Endodermal cell (in vitro differentiated cells): ENCODE measurements around the gene KHDC1. TPM values are rescaled to one million over a fixed set of nuclear protein-coding genes. Genes with fewer than 3 reads are reported as not detected.
"Not testable (repeated sequence)": the region's sequence is repeated elsewhere in the genome, so short reads cannot be mapped to it uniquely, and the experiment has no call there.

Source experiments
- DNase-seq: peaks from one replicate; pipeline ENCODE4 v3.0.0-alpha.2; 2017
- H3K27ac ChIP-seq: 2 replicates; pipeline ENCODE4 v1.5.1; 2013; ENCODE audit warnings: mild to moderate bottlenecking, low read depth, low read length, moderate library complexity
- H3K27me3 ChIP-seq: 2 replicates; pipeline ENCODE4 v1.6.1; 2013; ENCODE audit warnings: mild to moderate bottlenecking, low read length, moderate library complexity; ENCODE audit not compliant: insufficient read depth, control insufficient read depth, poor library complexity, severe bottlenecking
- H3K36me3 ChIP-seq: 2 replicates; pipeline ENCODE4 v1.7.0; 2013; ENCODE audit warnings: mild to moderate bottlenecking, low read length, moderate library complexity; ENCODE audit not compliant: control insufficient read depth, insufficient read depth
- H3K4me1 ChIP-seq: one replicate; pipeline ENCODE4 v1.7.0; 2013; ENCODE audit warnings: low read length; ENCODE audit not compliant: control insufficient read depth, insufficient read depth
- H3K4me3 ChIP-seq: 2 replicates; pipeline ENCODE4 v1.5.1; 2013; ENCODE audit warnings: mild to moderate bottlenecking, low read length, moderate library complexity
- H3K9ac ChIP-seq: 2 replicates; pipeline ENCODE4 v1.6.1; 2013; ENCODE audit warnings: mild to moderate bottlenecking, low read length, moderate library complexity; ENCODE audit not compliant: poor library complexity, severe bottlenecking; ENCODE audit errors: extremely low read depth
- H3K9me3 ChIP-seq: 2 replicates; pipeline ENCODE4 v1.6.1; 2013; ENCODE audit warnings: mild to moderate bottlenecking, low read length, moderate library complexity; ENCODE audit not compliant: control insufficient read depth
- H3K27ac Mint-ChIP-seq: 2 replicates; pipeline ENCODE4 v1.8.0; 2020; ENCODE audit warnings: mixed read lengths
- H3K27me3 Mint-ChIP-seq: 2 replicates; pipeline ENCODE4 v1.8.0; 2021; ENCODE audit warnings: mild to moderate bottlenecking, mixed read lengths; ENCODE audit not compliant: insufficient read depth
- H3K36me3 Mint-ChIP-seq: 2 replicates; pipeline ENCODE4 v1.8.0; 2020; ENCODE audit warnings: low read depth, mixed read lengths
- H3K4me1 Mint-ChIP-seq: 2 replicates; pipeline ENCODE4 v1.8.0; 2020; ENCODE audit warnings: mixed read lengths
- H3K4me3 Mint-ChIP-seq: 2 replicates; pipeline ENCODE4 v1.8.0; 2020; ENCODE audit warnings: mild to moderate bottlenecking, moderate library complexity, mixed read lengths
- H3K9me3 Mint-ChIP-seq: 2 replicates; pipeline ENCODE4 v1.8.0; 2020; ENCODE audit warnings: mild to moderate bottlenecking, mixed read lengths
- CTCF ChIP-seq: fragments of 200-600 bp; sonication (generic); conservative IDR thresholded peaks from 2 replicates; pipeline ENCODE4 v1.5.0; 2021; ENCODE audit warnings: antibody characterized with exemption, mild to moderate bottlenecking
- WGBS, 2 experiments: methylation state at CpG; one replicate each; pipeline versions ENCODE4 v1.1.5 to v1.1.7; 2013; ENCODE audit warnings: missing lambda C conversion rate in 2 of 2, mixed read lengths in 1 of 2; ENCODE audit not compliant: insufficient coverage in 1 of 2, insufficient read length in 1 of 2; 5-methylcytosine and 5-hydroxymethylcytosine counted together
- total RNA-seq, 2 donors: library from RNA; stranded (reverse); fragmentation: NEBNext Ultra II Directional in 1 of 2; extraction: Animal tissue kit (Norgen Biotek cat#: 25700) in 1 of 2; gene quantifications; 2 replicates in 1 of 2; 3 replicates in 1 of 2; pipeline ENCODE4 v1.2.1, GENCODE V29; 2021

Gene KHDC1
- total RNA-seq, 2 donors from 2014 or later: 5.4 to 7.1 TPM

- Mint-ChIP-seq H3K9me3 (no peaks in the 10 kb centered on the region), H3K27me3 (no peaks in the 10 kb centered on the region), H3K4me3 (peak overlapping the region; percentile 61), H3K36me3 (peaks cover 27% of the 10 kb centered on the region), H3K27ac (no peak overlapping the region), H3K4me1 (peaks cover 14% of the 10 kb centered on the region)
- no peak overlapping the region for H3K4me3 ChIP-seq
- no peaks in the 10 kb centered on the region for H3K9me3 ChIP-seq
- WGBS, 2 experiments: 91 to 100% methylated on average over 2 to 3 of the region's 3 CpGs
- H3K27ac ChIP-seq: no peak overlapping the region
- H3K4me1 ChIP-seq: peaks cover 4% of the 10 kb centered on the region
- H3K36me3 ChIP-seq: no peaks in the 10 kb centered on the region
- no peak for TF ChIP-seq CTCF
- no peaks in the 10 kb centered on the region for H3K27me3 ChIP-seq
- no peak overlapping the region for H3K9ac ChIP-seq
- DNase-seq: no peak
These were observed 1.4 kb upstream of the KHDC1 start for GRCh38 chr6:73264446-73264845.

GRCh38 chr6:73263570-73263909, 544 bp upstream of the KHDC1 start:
- peak overlapping the region; percentile 61 for H3K4me3 Mint-ChIP-seq
- no peak for DNase-seq
- H3K9ac ChIP-seq: peak overlapping the region; percentile 56

GRCh38 chr6:73258721-73259120, 4.3 kb downstream of the KHDC1 start:
- no peak overlapping the region for H3K27ac ChIP-seq
- H3K4me3 ChIP-seq: no peak overlapping the region
- Mint-ChIP-seq H3K36me3 (no peaks in the 10 kb centered on the region), H3K4me3 (no peak overlapping the region), H3K27ac (no peak overlapping the region), H3K27me3 (no peaks in the 10 kb centered on the region), H3K9me3 (no peaks in the 10 kb centered on the region), H3K4me1 (peaks cover 9% of the 10 kb centered on the region)
- peak; percentile 57 for TF ChIP-seq CTCF
- WGBS, 2 experiments: 100% methylated on average over 1 of the region's 1 CpG; no CpG with 5 or more reads in 1 of the 2 experiments
- no peaks in the 10 kb centered on the region for H3K9me3 ChIP-seq
- H3K4me1 ChIP-seq: no peaks in the 10 kb centered on the region
- H3K27me3 ChIP-seq: no peaks in the 10 kb centered on the region
- peak; percentile 63 for DNase-seq
- no peaks in the 10 kb centered on the region for H3K36me3 ChIP-seq
- no peak overlapping the region for H3K9ac ChIP-seq

More at GRCh38 chr6:73263570-73263909, 544 bp upstream of the KHDC1 start:
- no peak overlapping the region for H3K27ac ChIP-seq
- TF ChIP-seq CTCF: no peak
- H3K9me3 Mint-ChIP-seq: no peaks in the 10 kb centered on the region
- peaks cover 14% of the 10 kb centered on the region for H3K4me1 Mint-ChIP-seq
- H3K27me3 Mint-ChIP-seq: no peaks in the 10 kb centered on the region
- peak overlapping the region; percentile 86 for H3K4me3 ChIP-seq
- peaks cover 4% of the 10 kb centered on the region for H3K4me1 ChIP-seq
- no peak overlapping the region for H3K27ac Mint-ChIP-seq
- H3K36me3 Mint-ChIP-seq: peaks cover 23% of the 10 kb centered on the region
- H3K27me3 ChIP-seq: no peaks in the 10 kb centered on the region
- H3K36me3 ChIP-seq: no peaks in the 10 kb centered on the region
- H3K9me3 ChIP-seq: no peaks in the 10 kb centered on the region
- 59 to 93% methylated on average over 2 to 7 of the region's 7 CpGs for WGBS, 2 experiments

GRCh38 chr6:73254323-73254722, 8.7 kb downstream of the KHDC1 start:
- not testable (repeated sequence) for H3K4me3 Mint-ChIP-seq, H3K27ac Mint-ChIP-seq, H3K36me3 Mint-ChIP-seq, H3K4me3 ChIP-seq, H3K9ac ChIP-seq, H3K9me3 ChIP-seq, H3K27me3 ChIP-seq, DNase-seq, H3K27me3 Mint-ChIP-seq, H3K9me3 Mint-ChIP-seq, H3K4me1 Mint-ChIP-seq, H3K36me3 ChIP-seq, H3K27ac ChIP-seq, H3K4me1 ChIP-seq
- WGBS, 2 experiments: 91% methylated on average over 3 of the region's 5 CpGs; no CpG with 5 or more reads in 1 of the 2 experiments
